IPS-18c (cell line): ENCODE measurements around the gene GPR31.

Experiments
- H3K4me3 ChIP-seq: 2 replicates; pipeline ENCODE4 v1.7.0; 2013; ENCODE audit warnings: low read depth, mild to moderate bottlenecking, low read length, moderate library complexity; ENCODE audit not compliant: insufficient read depth
- H3K9me3 ChIP-seq: one replicate; pipeline ENCODE4 v1.6.1; 2013; ENCODE audit warnings: mild to moderate bottlenecking, low read length, moderate library complexity; ENCODE audit not compliant: control insufficient read depth, insufficient read depth

GPR31 gene

GRCh38 chr6:167129159-167129558 is 28.6 kb downstream of the GPR31 start:
- H3K9me3 ChIP-seq = no peaks in the 10 kb centered on the region
- no peak overlapping the region for H3K4me3 ChIP-seq

DNA sequence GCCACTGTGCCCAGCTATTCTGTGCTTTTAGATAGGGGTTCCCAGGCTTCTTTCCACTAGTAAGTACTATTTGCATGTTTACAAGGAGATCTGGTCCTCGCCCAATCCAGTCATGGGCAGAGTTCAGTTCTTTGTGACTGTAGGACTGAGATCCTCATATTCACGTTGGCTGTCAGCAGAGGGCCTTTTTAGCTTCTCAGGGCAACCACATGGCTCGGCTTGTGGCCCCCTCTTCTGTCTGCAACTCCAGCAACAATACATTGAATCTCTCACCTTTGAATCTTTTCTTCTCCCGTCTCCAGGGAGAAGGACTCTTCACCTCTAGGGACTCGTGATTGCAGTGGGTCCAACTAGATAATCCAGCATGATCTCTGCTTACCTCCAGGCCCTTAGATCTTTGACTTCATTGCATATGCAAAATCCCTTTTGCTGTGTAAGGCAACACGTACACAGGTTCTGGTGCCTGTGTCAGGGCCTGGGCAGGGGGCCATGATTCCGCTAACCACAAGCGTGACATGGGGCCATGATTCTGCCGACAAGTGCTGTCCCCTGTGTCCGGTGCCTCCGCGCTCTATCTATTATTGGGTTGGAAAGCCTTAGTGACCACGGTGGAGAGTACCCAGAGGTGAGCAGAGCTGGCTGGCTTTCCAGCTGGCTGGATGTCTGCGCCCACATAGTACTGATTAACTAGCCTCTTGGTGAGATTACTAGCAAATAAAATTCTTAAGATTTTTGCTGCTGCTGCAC is 29.8 kb downstream of the GPR31 start:
- H3K4me3 ChIP-seq = no peak overlapping the region
- H3K9me3 ChIP-seq = no peaks in the 10 kb centered on the region

GRCh38 chr6:167125855-167126349 is 31.9 kb downstream of the GPR31 start:
- no peak overlapping the region for H3K4me3 ChIP-seq

DNA sequence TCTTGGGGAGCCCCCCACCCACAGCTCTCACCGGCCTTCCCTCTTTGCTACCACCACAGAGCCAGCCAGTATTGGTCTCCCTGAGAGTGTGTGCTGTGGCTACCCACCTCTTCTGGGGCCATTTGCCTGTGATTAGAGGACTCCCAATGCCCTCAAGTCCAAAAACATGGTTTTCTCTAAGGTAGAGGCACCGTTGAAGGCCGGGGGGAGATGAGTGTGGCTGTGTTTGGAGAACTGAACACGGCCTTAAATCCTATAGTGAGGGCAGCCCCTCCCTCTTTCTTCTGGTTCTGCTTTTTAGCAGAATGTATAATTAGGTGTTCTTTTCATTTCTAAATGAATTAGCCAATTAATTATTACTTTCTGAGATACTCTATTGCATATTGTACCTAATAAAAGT is 32.4 kb downstream of the GPR31 start:
- no peak overlapping the region for H3K4me3 ChIP-seq

More at GRCh38 chr6:167125855-167126349, 31.9 kb downstream of the GPR31 start:
- H3K9me3 ChIP-seq = no peaks in the 10 kb centered on the region

DNA sequence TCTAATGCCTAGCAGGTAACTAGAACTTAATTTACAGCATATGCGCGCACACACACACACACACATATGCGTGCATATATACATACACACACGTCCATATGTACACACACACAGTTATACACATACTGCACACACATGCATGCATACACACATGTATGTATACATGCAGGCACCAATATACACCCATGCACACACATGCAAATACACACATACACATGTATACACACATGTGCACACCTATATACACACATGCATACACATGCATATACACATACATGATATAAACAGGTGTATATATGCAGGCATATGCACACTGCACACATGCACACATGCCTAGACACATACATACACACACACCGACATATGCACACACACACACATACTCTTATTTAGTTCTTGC is 33.0 kb downstream of the GPR31 start:
- no peaks in the 10 kb centered on the region for H3K9me3 ChIP-seq
- no peak overlapping the region for H3K4me3 ChIP-seq

More for the DNA sequence above, 32.4 kb downstream of the GPR31 start:
- H3K9me3 ChIP-seq = no peaks in the 10 kb centered on the region

DNA sequence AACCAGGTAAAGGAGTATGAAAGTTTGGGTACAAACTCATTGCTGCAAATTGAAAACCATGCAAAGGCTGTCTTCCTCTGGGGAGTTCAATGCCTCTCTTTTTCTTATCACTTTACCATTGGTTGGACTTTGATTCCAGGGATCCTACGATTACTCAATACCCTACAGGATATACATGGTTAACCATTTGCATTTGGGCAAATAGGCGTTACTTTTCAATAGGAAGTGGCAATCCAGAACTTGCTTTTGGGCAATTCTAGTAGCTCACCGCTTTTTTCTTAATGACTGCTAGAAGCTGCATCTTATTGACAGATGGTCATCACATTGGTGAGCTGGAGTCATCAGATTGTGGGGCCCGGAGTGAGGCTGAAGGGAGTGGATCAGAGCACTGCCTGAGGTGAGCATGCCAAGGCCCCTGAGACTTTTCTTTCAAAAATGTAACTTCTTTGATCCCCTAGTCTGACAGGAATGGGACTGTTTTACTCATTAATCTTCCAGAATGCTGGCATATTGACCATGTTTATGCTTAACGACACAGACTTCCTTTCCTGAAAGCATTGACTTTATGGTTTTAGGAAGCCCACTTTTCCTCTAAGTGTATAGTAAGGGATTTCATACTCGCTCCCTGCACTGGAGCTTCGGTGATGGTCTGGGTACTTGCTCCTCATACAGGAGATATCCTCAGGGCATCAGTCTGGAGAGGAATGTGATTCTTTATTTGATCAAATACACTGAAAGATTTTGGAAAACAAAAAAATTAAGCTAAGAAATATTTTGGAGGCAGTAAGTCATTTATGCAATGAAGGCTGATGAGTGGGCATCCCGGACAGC is 34.7 kb downstream of the GPR31 start, which contains the start of gene CCR6:
CCR6 (plus strand) TSS at position 270 of the 831 bp plus-strand sequence. CDS start 13,039 bp downstream, outside the sequence.
- H3K4me3 ChIP-seq = no peak within 1 kb of the TSS
- no peaks in the 10 kb centered on the region for H3K9me3 ChIP-seq

GRCh38 chr6:167122041-167122826 is 35.5 kb downstream of the GPR31 start:
- Histone ChIP-seq H3K4me3 (no peak overlapping the region), H3K9me3 (no peaks in the 10 kb centered on the region)

GRCh38 chr6:167121335-167121841 is 36.4 kb downstream of the GPR31 start:
- Histone ChIP-seq H3K4me3 (no peak overlapping the region), H3K9me3 (no peaks in the 10 kb centered on the region)

DNA sequence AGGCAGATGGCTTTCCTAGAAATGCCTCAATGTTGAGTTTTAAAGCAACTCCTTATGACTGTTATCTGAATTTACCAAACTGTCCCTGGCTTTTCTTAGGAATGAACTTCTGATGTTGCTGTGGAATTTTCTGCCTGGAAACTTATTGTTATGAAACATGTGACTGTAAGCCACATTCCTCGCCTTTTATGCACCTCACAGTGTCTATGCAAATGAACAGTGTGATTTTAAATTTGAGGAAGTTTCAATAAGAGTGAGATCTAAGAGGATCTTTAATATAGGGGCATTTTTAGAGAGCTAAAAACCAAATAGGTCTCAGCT is 37.2 kb downstream of the GPR31 start:
- H3K4me3 ChIP-seq = no peak overlapping the region
- H3K9me3 ChIP-seq = no peaks in the 10 kb centered on the region

DNA sequence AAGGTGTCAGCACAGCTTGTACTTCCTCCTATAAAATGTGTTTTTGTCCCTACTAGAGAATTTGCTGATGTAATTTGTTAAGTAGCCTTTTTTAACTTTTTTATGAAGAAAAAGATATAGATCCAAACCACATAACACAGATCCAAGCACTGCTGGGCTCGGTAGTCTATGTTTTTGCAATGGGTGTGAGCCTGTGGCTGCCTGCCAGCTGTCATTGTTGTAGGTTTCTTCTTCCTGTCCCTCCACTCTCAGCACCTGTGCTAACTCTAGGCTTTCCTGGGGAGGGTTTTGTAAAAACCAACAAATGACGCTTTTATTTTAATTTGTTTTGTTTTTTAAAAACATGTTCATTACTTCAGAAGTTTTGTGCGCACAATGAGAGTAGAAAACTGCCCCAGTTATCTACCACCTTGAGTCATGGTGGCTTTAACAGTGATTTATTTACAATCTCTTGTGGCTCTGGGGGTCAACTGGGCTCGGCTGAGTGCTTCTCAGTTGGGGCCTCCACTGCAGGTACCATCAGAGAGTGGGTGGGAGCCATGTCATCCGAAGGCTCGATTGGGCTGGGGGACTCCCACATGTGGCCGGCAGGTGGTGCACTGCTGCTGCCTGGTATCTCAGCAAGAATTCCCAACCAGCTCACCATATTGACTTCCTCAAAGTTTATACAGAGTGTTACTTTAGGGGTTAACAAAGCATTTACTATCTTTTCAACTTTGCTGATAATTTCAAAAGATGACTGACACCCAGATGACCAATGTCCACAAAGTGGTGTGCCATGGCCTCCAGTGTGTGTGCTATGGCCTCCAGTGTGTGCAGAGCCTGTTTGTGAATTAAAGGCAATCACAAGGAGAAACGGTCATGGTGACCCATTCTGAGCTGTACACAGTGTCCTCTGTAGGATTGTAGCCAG is 37.9 kb downstream of the GPR31 start:
- Histone ChIP-seq H3K9me3 (no peaks in the 10 kb centered on the region), H3K4me3 (no peak overlapping the region)

GRCh38 chr6:167118839-167119238 is 38.9 kb downstream of the GPR31 start:
- H3K9me3 ChIP-seq = no peaks in the 10 kb centered on the region
- no peak overlapping the region for H3K4me3 ChIP-seq

- H3K9me3 ChIP-seq = no peaks in the 10 kb centered on the region
- H3K4me3 ChIP-seq = no peak overlapping the region
Observed at GRCh38 chr6:167118006-167118405, 39.8 kb downstream of the GPR31 start.

GRCh38 chr6:167116838-167117228 is 40.9 kb downstream of the GPR31 start:
- no peak overlapping the region for H3K4me3 ChIP-seq
- no peaks in the 10 kb centered on the region for H3K9me3 ChIP-seq

- H3K9me3 ChIP-seq = no peaks in the 10 kb centered on the region
- H3K4me3 ChIP-seq = no peak overlapping the region
Observed at GRCh38 chr6:167116109-167116837, 41.5 kb downstream of the GPR31 start.

DNA sequence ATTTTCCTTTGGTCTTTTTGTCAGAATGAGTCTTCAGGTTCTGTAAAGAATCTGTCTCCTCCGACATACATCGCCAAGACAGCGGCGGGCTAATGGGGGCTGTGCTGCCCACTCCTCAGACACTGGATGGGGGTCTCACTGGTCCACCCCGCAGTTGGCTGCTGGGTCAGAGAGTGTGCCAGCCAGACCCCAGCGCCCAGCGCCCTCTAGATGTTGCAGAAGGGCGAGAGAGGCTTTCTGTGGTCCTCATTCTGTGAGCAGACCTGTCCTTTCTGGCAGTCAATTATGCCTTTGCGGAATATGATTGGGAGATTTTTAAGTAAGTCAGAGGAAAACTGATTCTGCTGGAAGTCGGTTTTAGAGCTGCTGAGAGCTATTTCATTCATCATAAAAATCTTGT is 42.7 kb downstream of the GPR31 start:
- H3K4me3 ChIP-seq = no peak overlapping the region
- no peaks in the 10 kb centered on the region for H3K9me3 ChIP-seq
